Endodermal cell (in vitro differentiated cells): Measurements from ENCODE around the gene RNF182. TPM values are rescaled to one million over a fixed set of nuclear protein-coding genes. Genes with fewer than 3 reads are reported as not detected.

Source experiments
- DNase-seq: peaks from one replicate; pipeline ENCODE4 v3.0.0-alpha.2; 2017
- H3K27ac ChIP-seq: 2 replicates; pipeline ENCODE4 v1.5.1; 2013; ENCODE audit warnings: mild to moderate bottlenecking, low read depth, low read length, moderate library complexity
- H3K27me3 ChIP-seq: 2 replicates; pipeline ENCODE4 v1.6.1; 2013; ENCODE audit warnings: mild to moderate bottlenecking, low read length, moderate library complexity; ENCODE audit not compliant: insufficient read depth, control insufficient read depth, poor library complexity, severe bottlenecking
- H3K36me3 ChIP-seq: 2 replicates; pipeline ENCODE4 v1.7.0; 2013; ENCODE audit warnings: mild to moderate bottlenecking, low read length, moderate library complexity; ENCODE audit not compliant: control insufficient read depth, insufficient read depth
- H3K4me1 ChIP-seq: one replicate; pipeline ENCODE4 v1.7.0; 2013; ENCODE audit warnings: low read length; ENCODE audit not compliant: control insufficient read depth, insufficient read depth
- H3K4me3 ChIP-seq: 2 replicates; pipeline ENCODE4 v1.5.1; 2013; ENCODE audit warnings: mild to moderate bottlenecking, low read length, moderate library complexity
- H3K9ac ChIP-seq: 2 replicates; pipeline ENCODE4 v1.6.1; 2013; ENCODE audit warnings: mild to moderate bottlenecking, low read length, moderate library complexity; ENCODE audit not compliant: poor library complexity, severe bottlenecking; ENCODE audit errors: extremely low read depth
- H3K9me3 ChIP-seq: 2 replicates; pipeline ENCODE4 v1.6.1; 2013; ENCODE audit warnings: mild to moderate bottlenecking, low read length, moderate library complexity; ENCODE audit not compliant: control insufficient read depth
- H3K27ac Mint-ChIP-seq: 2 replicates; pipeline ENCODE4 v1.8.0; 2020; ENCODE audit warnings: mixed read lengths
- H3K27me3 Mint-ChIP-seq: 2 replicates; pipeline ENCODE4 v1.8.0; 2021; ENCODE audit warnings: mild to moderate bottlenecking, mixed read lengths; ENCODE audit not compliant: insufficient read depth
- H3K36me3 Mint-ChIP-seq: 2 replicates; pipeline ENCODE4 v1.8.0; 2020; ENCODE audit warnings: low read depth, mixed read lengths
- H3K4me1 Mint-ChIP-seq: 2 replicates; pipeline ENCODE4 v1.8.0; 2020; ENCODE audit warnings: mixed read lengths
- H3K4me3 Mint-ChIP-seq: 2 replicates; pipeline ENCODE4 v1.8.0; 2020; ENCODE audit warnings: mild to moderate bottlenecking, moderate library complexity, mixed read lengths
- H3K9me3 Mint-ChIP-seq: 2 replicates; pipeline ENCODE4 v1.8.0; 2020; ENCODE audit warnings: mild to moderate bottlenecking, mixed read lengths
- CTCF ChIP-seq: fragments of 200-600 bp; sonication (generic); conservative IDR thresholded peaks from 2 replicates; pipeline ENCODE4 v1.5.0; 2021; ENCODE audit warnings: antibody characterized with exemption, mild to moderate bottlenecking
- WGBS, 2 experiments: methylation state at CpG; one replicate each; pipeline versions ENCODE4 v1.1.5 to v1.1.7; 2013; ENCODE audit warnings: missing lambda C conversion rate in 2 of 2, mixed read lengths in 1 of 2; ENCODE audit not compliant: insufficient coverage in 1 of 2, insufficient read length in 1 of 2; 5-methylcytosine and 5-hydroxymethylcytosine counted together
- total RNA-seq, 2 donors: library from RNA; stranded (reverse); fragmentation: NEBNext Ultra II Directional in 1 of 2; extraction: Animal tissue kit (Norgen Biotek cat#: 25700) in 1 of 2; gene quantifications; 2 replicates in 1 of 2; 3 replicates in 1 of 2; pipeline ENCODE4 v1.2.1, GENCODE V29; 2021

Gene RNF182
- total RNA-seq, 2 donors from 2014 or later, result 4.1 to 5.2 TPM

- Mint-ChIP-seq H3K36me3 (no peaks in the 10 kb centered on the region), H3K9me3 (peaks cover 6% of the 10 kb centered on the region), H3K27ac (no peak overlapping the region), H3K27me3 (peaks cover 16% of the 10 kb centered on the region), H3K4me1 (peaks cover 23% of the 10 kb centered on the region), H3K4me3 (no peak overlapping the region)
- no peak overlapping the region for H3K9ac ChIP-seq
- peaks cover under 1% of the 10 kb centered on the region for H3K9me3 ChIP-seq
- 92% methylated on average over 3 of the region's 3 CpGs; no CpG with 5 or more reads in 1 of the 2 experiments for WGBS, 2 experiments
- H3K27ac ChIP-seq, result no peak overlapping the region
- H3K36me3 ChIP-seq, result no peaks in the 10 kb centered on the region
- no peak overlapping the region for H3K4me3 ChIP-seq
- H3K27me3 ChIP-seq, result no peaks in the 10 kb centered on the region
- TF ChIP-seq CTCF, result no peak
- no peak for DNase-seq
- peaks cover 11% of the 10 kb centered on the region for H3K4me1 ChIP-seq
Measured at GRCh38 chr6:14023855-14024254, 99.1 kb downstream of the RNF182 start.

- Mint-ChIP-seq H3K9me3 (peaks cover 3% of the 10 kb centered on the region), H3K27ac (no peak overlapping the region), H3K4me1 (peaks cover 23% of the 10 kb centered on the region), H3K4me3 (no peak overlapping the region), H3K27me3 (peaks cover 12% of the 10 kb centered on the region), H3K36me3 (no peaks in the 10 kb centered on the region)
- Histone ChIP-seq H3K9ac (no peak overlapping the region), H3K27ac (no peak overlapping the region), H3K4me3 (no peak overlapping the region), H3K4me1 (peaks cover 11% of the 10 kb centered on the region), H3K27me3 (no peaks in the 10 kb centered on the region), H3K9me3 (no peaks in the 10 kb centered on the region), H3K36me3 (no peaks in the 10 kb centered on the region)
- WGBS, 2 experiments, result 94 to 100% methylated on average over 4 to 8 of the region's 8 CpGs
- no peak for DNase-seq
- TF ChIP-seq CTCF, result no peak
Measured at GRCh38 chr6:14025160-14025559, 100.4 kb downstream of the RNF182 start.

- peaks cover 11% of the 10 kb centered on the region for H3K4me1 ChIP-seq
- Mint-ChIP-seq H3K27me3 (peaks cover 14% of the 10 kb centered on the region), H3K4me1 (peaks cover 17% of the 10 kb centered on the region), H3K9me3 (peaks cover 11% of the 10 kb centered on the region), H3K27ac (no peak overlapping the region), H3K36me3 (no peaks in the 10 kb centered on the region), H3K4me3 (no peak overlapping the region)
- TF ChIP-seq CTCF, result no peak
- DNase-seq, result no peak
- no peak overlapping the region for H3K4me3 ChIP-seq
- 89 to 96% methylated on average over 7 to 9 of the region's 9 CpGs for WGBS, 2 experiments
- H3K9me3 ChIP-seq, result peaks cover 6% of the 10 kb centered on the region
- no peak overlapping the region for H3K9ac ChIP-seq
- no peak overlapping the region for H3K27ac ChIP-seq
- no peaks in the 10 kb centered on the region for H3K36me3 ChIP-seq
- H3K27me3 ChIP-seq, result no peaks in the 10 kb centered on the region
Measured at GRCh38 chr6:14026831-14027539, 102.2 kb downstream of the RNF182 start.
